ENCODE data around the gene RGP1. TPM values are rescaled to one million over a fixed set of nuclear protein-coding genes. Genes with fewer than 3 reads are reported as not detected.

The RGP1 gene
- total RNA-seq, 1 experiment from 2014 or later: 26.6 TPM

DNA sequence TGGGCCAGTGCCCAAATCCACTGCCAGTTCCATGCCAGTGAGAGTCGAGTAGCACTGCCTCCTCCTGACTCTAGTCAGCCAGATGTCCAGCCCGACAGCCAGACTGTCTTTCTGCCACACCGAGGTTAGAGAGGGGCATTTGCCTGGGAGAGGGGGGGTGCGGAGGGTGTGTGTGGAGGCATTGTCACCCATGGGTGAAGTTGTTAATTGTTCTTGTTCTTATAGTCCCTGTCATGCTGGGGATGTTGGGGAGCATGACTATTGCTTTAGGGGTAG lies 1.1 kb downstream of the RGP1 start:
- CTCF ChIA-PET: interaction anchor here (0.8 to 1.8 kb wide), 2 partner anchors 10 to 64 kb away, joined by 3 to 5 read pairs; partner anchors contain the start of gene HINT2
- H3K36me3 Mint-ChIP-seq (ENCODE audit: insufficient read depth, unreplicated experiment): peaks cover 48% of the 10 kb centered on the region
- no TSS peak for BruUV-seq (replicated peaks)

DNA sequence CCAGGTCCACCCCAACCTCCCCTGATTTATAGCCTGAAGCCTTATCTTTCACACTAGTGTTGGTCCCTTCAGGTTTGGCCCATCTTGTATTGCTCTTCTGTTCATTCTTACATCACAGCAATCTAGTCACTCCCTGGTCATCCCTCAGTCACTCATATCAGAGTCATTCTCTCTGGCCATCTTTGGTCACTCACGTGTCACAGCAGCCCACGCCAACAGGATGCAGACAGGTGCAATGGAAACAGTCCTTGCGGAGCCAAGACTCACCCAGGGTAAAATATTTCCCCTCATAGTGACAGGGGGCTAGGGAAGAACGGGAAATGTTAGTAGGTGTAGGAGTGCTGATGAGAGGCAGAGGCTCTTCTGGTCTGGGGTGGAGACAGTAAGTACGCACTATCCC lies 4.4 kb downstream of the RGP1 start:
- Mint-ChIP-seq H3K27ac (ENCODE audit: unreplicated experiment) (no peak overlapping the region), H3K9me3 (ENCODE audit: low read depth, unreplicated experiment) (no peaks in the 10 kb centered on the region), H3K4me3 (ENCODE audit: low read depth, unreplicated experiment) (no peak overlapping the region), H3K27me3 (ENCODE audit: unreplicated experiment) (no peaks in the 10 kb centered on the region), H3K4me1 (ENCODE audit: low read depth, unreplicated experiment) (peaks cover 4% of the 10 kb centered on the region), H3K36me3 (ENCODE audit: insufficient read depth, unreplicated experiment) (peaks cover 46% of the 10 kb centered on the region)
- TF ChIP-seq, protein P1, sequence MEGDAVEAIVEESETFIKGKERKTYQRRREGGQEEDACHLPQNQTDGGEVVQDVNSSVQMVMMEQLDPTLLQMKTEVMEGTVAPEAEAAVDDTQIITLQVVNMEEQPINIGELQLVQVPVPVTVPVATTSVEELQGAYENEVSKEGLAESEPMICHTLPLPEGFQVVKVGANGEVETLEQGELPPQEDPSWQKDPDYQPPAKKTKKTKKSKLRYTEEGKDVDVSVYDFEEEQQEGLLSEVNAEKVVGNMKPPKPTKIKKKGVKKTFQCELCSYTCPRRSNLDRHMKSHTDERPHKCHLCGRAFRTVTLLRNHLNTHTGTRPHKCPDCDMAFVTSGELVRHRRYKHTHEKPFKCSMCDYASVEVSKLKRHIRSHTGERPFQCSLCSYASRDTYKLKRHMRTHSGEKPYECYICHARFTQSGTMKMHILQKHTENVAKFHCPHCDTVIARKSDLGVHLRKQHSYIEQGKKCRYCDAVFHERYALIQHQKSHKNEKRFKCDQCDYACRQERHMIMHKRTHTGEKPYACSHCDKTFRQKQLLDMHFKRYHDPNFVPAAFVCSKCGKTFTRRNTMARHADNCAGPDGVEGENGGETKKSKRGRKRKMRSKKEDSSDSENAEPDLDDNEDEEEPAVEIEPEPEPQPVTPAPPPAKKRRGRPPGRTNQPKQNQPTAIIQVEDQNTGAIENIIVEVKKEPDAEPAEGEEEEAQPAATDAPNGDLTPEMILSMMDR (IDR thresholded peaks at IDR 0.05; ENCODE audit: unreplicated experiment): no peak
- DNase-seq: no peak
- intact Hi-C loops (cut with micrococcal nuclease; ENCODE audit: unreplicated experiment): no loop called here
- CTCF ChIA-PET: no interaction called here
- no TSS peak for BruUV-seq (replicated peaks)

More for the DNA sequence above, 1.1 kb downstream of the RGP1 start:
- H3K4me3 Mint-ChIP-seq (ENCODE audit: low read depth, unreplicated experiment): peak overlapping the region; percentile 78
- H3K9me3 Mint-ChIP-seq (ENCODE audit: low read depth, unreplicated experiment): no peaks in the 10 kb centered on the region
- no peaks in the 10 kb centered on the region for H3K27me3 Mint-ChIP-seq (ENCODE audit: unreplicated experiment)
- TF ChIP-seq, protein P1 (IDR thresholded peaks at IDR 0.05; ENCODE audit: unreplicated experiment): no peak
- intact Hi-C loops (cut with micrococcal nuclease; ENCODE audit: unreplicated experiment): no loop called here
- no peak for DNase-seq
- peaks cover 20% of the 10 kb centered on the region for H3K4me1 Mint-ChIP-seq (ENCODE audit: low read depth, unreplicated experiment)
- H3K27ac Mint-ChIP-seq (ENCODE audit: unreplicated experiment): no peak overlapping the region

DNA sequence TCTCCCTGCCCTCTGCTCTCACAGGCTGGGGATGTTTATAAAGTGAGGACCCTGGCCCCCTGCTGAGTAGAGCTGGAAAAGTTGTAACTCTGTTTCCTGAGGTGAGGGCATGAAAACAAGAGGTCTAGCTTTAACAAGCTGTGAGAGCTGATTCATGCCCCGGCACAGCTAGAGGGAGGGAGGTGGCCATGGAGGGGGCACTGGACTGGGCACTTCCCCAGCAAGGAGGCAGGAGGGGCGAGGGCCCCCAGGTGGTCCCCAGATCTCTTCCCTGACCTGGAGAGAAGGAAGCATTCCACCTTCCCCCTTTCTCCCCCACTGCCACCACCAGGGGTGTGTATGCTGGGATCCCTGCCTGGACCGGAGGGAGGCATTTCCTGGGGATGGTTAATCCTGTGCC lies 5.2 kb downstream of the RGP1 start, which contains the start of gene MSMP:
Gene MSMP, minus strand, starts transcription at position 13 of the 400 bp plus-strand sequence. CDS start 147 bp downstream, outside the sequence.
- H3K27ac Mint-ChIP-seq (ENCODE audit: unreplicated experiment): no peak within 1 kb of the TSS
- H3K36me3 Mint-ChIP-seq (ENCODE audit: insufficient read depth, unreplicated experiment): peaks cover 44% of the 10 kb centered on the region
- BruUV-seq (replicated peaks): no TSS peak

DNA sequence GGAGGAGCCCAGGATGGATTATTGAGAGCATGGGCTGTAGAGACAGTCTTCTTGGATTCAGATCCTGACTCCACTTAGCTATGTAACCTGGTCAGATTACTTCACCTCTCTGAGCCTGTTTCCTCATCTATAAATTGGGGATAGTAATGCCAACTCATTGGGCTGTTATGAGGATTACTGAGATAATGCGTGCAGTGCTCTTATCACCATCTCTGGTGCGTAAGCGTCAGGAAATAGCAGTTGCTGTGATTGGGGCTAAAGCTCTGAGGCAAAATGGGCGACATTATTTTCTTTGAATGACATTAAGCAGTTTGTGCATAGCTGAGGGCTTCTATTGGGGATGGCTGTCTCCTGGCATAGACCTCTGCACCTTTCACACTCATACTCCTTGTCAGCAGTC lies 6.0 kb downstream of the RGP1 start:
- Mint-ChIP-seq H3K36me3 (ENCODE audit: insufficient read depth, unreplicated experiment) (peaks cover 41% of the 10 kb centered on the region), H3K27ac (ENCODE audit: unreplicated experiment) (no peak overlapping the region), H3K4me1 (ENCODE audit: low read depth, unreplicated experiment) (peaks cover 20% of the 10 kb centered on the region), H3K4me3 (ENCODE audit: low read depth, unreplicated experiment) (no peak overlapping the region), H3K27me3 (ENCODE audit: unreplicated experiment) (no peaks in the 10 kb centered on the region), H3K9me3 (ENCODE audit: low read depth, unreplicated experiment) (no peaks in the 10 kb centered on the region)
- no peak for DNase-seq
- TF ChIP-seq, protein P1 (IDR thresholded peaks at IDR 0.05; ENCODE audit: unreplicated experiment): no peak
- BruUV-seq (replicated peaks): no TSS peak
- CTCF ChIA-PET: no interaction called here
- intact Hi-C loops (cut with micrococcal nuclease; ENCODE audit: unreplicated experiment): no loop called here

More for the DNA sequence above, 5.2 kb downstream of the RGP1 start, which contains the start of gene MSMP:
- TF ChIP-seq, protein P1 (IDR thresholded peaks at IDR 0.05; ENCODE audit: unreplicated experiment): no peak
- Mint-ChIP-seq H3K27me3 (ENCODE audit: unreplicated experiment) (no peaks in the 10 kb centered on the region), H3K9me3 (ENCODE audit: low read depth, unreplicated experiment) (no peaks in the 10 kb centered on the region), H3K4me3 (ENCODE audit: low read depth, unreplicated experiment) (no peak within 1 kb of the TSS), H3K4me1 (ENCODE audit: low read depth, unreplicated experiment) (peaks cover 12% of the 10 kb centered on the region)
- CTCF ChIA-PET: no interaction called here
- no peak for DNase-seq
- intact Hi-C loops (cut with micrococcal nuclease; ENCODE audit: unreplicated experiment): no loop called here

Measured in Calu3 (cell line).